GM12878 (cell line): ENCODE results near the gene POMT1. TPM values are rescaled to one million over a fixed set of nuclear protein-coding genes. Genes with fewer than 3 reads are reported as not detected.

Experiments
- ATAC-seq: fragments of 200-7000 bp; cut with Tn5 transposase; 3 replicates; pipeline ENCODE4 v1.9.1; 2020; ENCODE audit warnings: mild to moderate bottlenecking, moderate library complexity
- BruUV-seq: library from RNA; stranded (reverse); fragments of 400-500 nt; replicated peaks from 2 replicates; lab custom pipeline; 2021; lab: Mats Ljungman, UMichigan
- CTCF ChIA-PET: fragments of 300-600 bp; sonication (Branson Sonifier 250); formaldehyde crosslinking; extraction: SDS; loops from one replicate; lab custom pipeline; 2021; ENCODE audit warnings: inconsistent platforms; lab: Yijun Ruan, JAX
- POLR2A ChIA-PET: fragments of 350-600 bp; formaldehyde crosslinking; extraction: SDS; loops from one replicate; lab custom pipeline; 2021; ENCODE audit warnings: inconsistent platforms; lab: Charles Lee
- RAD21 ChIA-PET: fragments of 300-600 bp; sonication (Branson Sonifier 250); formaldehyde crosslinking; loops from one replicate; lab custom pipeline; 2023; ENCODE audit warnings: antibody characterized with exemption; ENCODE audit not compliant: unreplicated experiment; lab: Charles Lee
- SMC1A ChIA-PET: fragments of 300-600 bp; sonication (Branson Sonifier 250); formaldehyde crosslinking; loops from one replicate; lab custom pipeline; 2023; ENCODE audit not compliant: unreplicated experiment, uncharacterized antibody; lab: Charles Lee
- DNase-seq: peaks from one replicate; pipeline ENCODE4 v3.0.0-alpha.2; 2011; ENCODE audit warnings: low read depth, low spot score
- FAIRE-seq: peaks from 3 replicates; lab custom pipeline; 2011; peaks lifted over from hg19 to GRCh38; lab: Jason Lieb, UNC
- H2AFZ ChIP-seq: 2 replicates; pipeline ENCODE4 v1.6.0; 2011; ENCODE audit warnings: low read depth, low read length, control low read depth; ENCODE audit not compliant: control insufficient read depth
- H3K27ac ChIP-seq: 2 replicates; pipeline ENCODE4 v1.5.1; 2011; ENCODE audit warnings: control low read depth; ENCODE audit not compliant: control insufficient read depth, insufficient read depth
- H3K27me3 ChIP-seq, 2 experiments: replicated peaks in 1 of 2; 2 replicates each; pipeline versions ENCODE4 v1.6.0 to v1.6.1; 2011; ENCODE audit warnings: low read length in 1 of 2; ENCODE audit not compliant: control insufficient read depth in 2 of 2, insufficient read depth in 2 of 2
- H3K36me3 ChIP-seq, 2 experiments: 2 replicates each; pipeline ENCODE4 v1.5.1; 2011; ENCODE audit warnings: low read length in 1 of 2; ENCODE audit not compliant: control insufficient read depth in 2 of 2, insufficient read depth in 2 of 2
- H3K4me1 ChIP-seq: 2 replicates; pipeline ENCODE4 v1.6.1; 2011; ENCODE audit warnings: mild to moderate bottlenecking, low read length, moderate library complexity, mixed read lengths; ENCODE audit not compliant: control insufficient read depth, insufficient read depth
- H3K4me2 ChIP-seq: 2 replicates; pipeline ENCODE4 v1.6.0; 2011; ENCODE audit warnings: control low read depth; ENCODE audit not compliant: control insufficient read depth, insufficient read depth
- H3K4me3 ChIP-seq: fragments of 200-600 bp; sonication (generic); 2 replicates; pipeline ENCODE4 v1.5.1; 2016
- H3K79me2 ChIP-seq: 2 replicates; pipeline ENCODE4 v1.6.0; 2011; ENCODE audit warnings: low read length; ENCODE audit not compliant: control insufficient read depth, insufficient read depth
- H3K9ac ChIP-seq: 2 replicates; pipeline ENCODE4 v1.8.0; 2011; ENCODE audit warnings: low read length, control low read depth, mixed read lengths; ENCODE audit not compliant: control insufficient read depth, insufficient read depth
- H3K9me3 ChIP-seq: replicated peaks from 3 replicates; pipeline ENCODE4 v1.5.1; 2011; ENCODE audit warnings: mild to moderate bottlenecking, low read length; ENCODE audit not compliant: control insufficient read depth, insufficient read depth
- H4K20me1 ChIP-seq: 2 replicates; pipeline ENCODE4 v1.6.0; 2011; ENCODE audit not compliant: control insufficient read depth, insufficient read depth
- BACH1 ChIP-seq: fragments of 450-650 bp; IDR thresholded peaks from 2 replicates; pipeline ENCODE4 v1.6.1; 2017; ENCODE audit warnings: mild to moderate bottlenecking, borderline replicate concordance
- BHLHE40 ChIP-seq, 2 experiments: fragments of 450-650 bp in 1 of 2; IDR thresholded peaks; 2 replicates each; pipeline ENCODE4 v1.6.1; 2011 to 2017; ENCODE audit warnings: low read depth in 2 of 2, borderline replicate concordance in 1 of 2, improper control_type of control experiment in 1 of 2, low read length in 1 of 2, mild to moderate bottlenecking in 1 of 2
- EED ChIP-seq: sonication (generic); IDR thresholded peaks from 2 replicates; pipeline ENCODE4 v1.6.1; 2016; ENCODE audit warnings: antibody characterized with exemption, low read depth
- FOXK2 ChIP-seq: fragments of 450-650 bp; IDR thresholded peaks from 2 replicates; pipeline ENCODE4 v1.6.1; 2017; ENCODE audit warnings: mild to moderate bottlenecking, moderate library complexity
- HDAC2 ChIP-seq: fragments of 200-600 bp; sonication (generic); IDR thresholded peaks from 2 replicates; pipeline ENCODE4 v1.6.1; 2017
- MYC ChIP-seq: IDR thresholded peaks from 2 replicates; pipeline ENCODE4 v1.6.1; 2011; ENCODE audit warnings: mild to moderate bottlenecking, low read length, moderate library complexity, inconsistent platforms; ENCODE audit not compliant: insufficient read depth, insufficient replicate concordance, insufficient read length, severe bottlenecking
- NFIC ChIP-seq: IDR thresholded peaks from 2 replicates; pipeline ENCODE4 v1.6.1; 2012; ENCODE audit warnings: low read depth, mild to moderate bottlenecking, inconsistent platforms, low read length, moderate library complexity
- NR2C2 ChIP-seq: IDR thresholded peaks from 2 replicates; pipeline ENCODE4 v1.6.1; 2011; ENCODE audit warnings: borderline replicate concordance, low read depth; ENCODE audit not compliant: control insufficient read depth, insufficient read length
- POLR2AphosphoS5 ChIP-seq: IDR thresholded peaks from 2 replicates; pipeline ENCODE4 v1.6.1; 2011; ENCODE audit warnings: mild to moderate bottlenecking, low read length, inconsistent platforms
- RFX5 ChIP-seq: IDR thresholded peaks from 2 replicates; pipeline ENCODE4 v1.6.1; 2011; ENCODE audit warnings: low read depth, low read length, improper control_type of control experiment
- SMAD1 ChIP-seq: fragments of 450-650 bp; IDR thresholded peaks from 2 replicates; pipeline ENCODE4 v1.6.1; 2018; ENCODE audit warnings: mild to moderate bottlenecking, low read depth; ENCODE audit not compliant: partially characterized antibody
- TARDBP ChIP-seq: IDR thresholded peaks from 2 replicates; pipeline ENCODE4 v1.6.1; 2016; ENCODE audit warnings: borderline replicate concordance
- ZNF274 ChIP-seq: IDR thresholded peaks from one replicate; pipeline ENCODE4 v1.8.0; 2011; ENCODE audit not compliant: insufficient read length, insufficient read depth
- WGBS: methylation state at CpG from one replicate; pipeline ENCODE4 v1.1.6; 2016; ENCODE audit warnings: low lambda C conversion rate; ENCODE audit not compliant: insufficient replicate concordance, insufficient coverage; ENCODE audit errors: missing lambda C conversion rate; 5-methylcytosine and 5-hydroxymethylcytosine counted together
- in situ Hi-C: fragments of 300-500 bp; cut with MboI; formaldehyde crosslinking; loops from 9 replicates; pipeline ENCODE4 v1.14.3; 2018; ENCODE audit warnings: mixed read lengths
- intact Hi-C: fragments of 100-400 bp; cut with micrococcal nuclease; formaldehyde crosslinking; loops from one replicate; pipeline ENCODE4 v1.14.2; 2022; ENCODE audit not compliant: unreplicated experiment
- polyA plus RNA-seq, 11 experiments: library from polyadenylated mRNA; depleted of rRNA in 4 of 11; unstranded in 6 of 11; stranded (reverse) in 5 of 11; fragments of >200 nt; fragmentation: Nextera tagmentation in 4 of 11; fragmentation: Illumina TruSeq in 1 of 11; extraction: Ambion mirVana in 4 of 11; extraction: Trizol in 1 of 11; gene quantifications; 1 replicate in 1 of 11; 2 replicates in 10 of 11; pipeline versions ENCODE4 v1.2.1 to v1.2.3, GENCODE V29; 2011 to 2016; ENCODE audit warnings: inconsistent platforms in 2 of 11, missing spikeins in 2 of 11, low read depth in 1 of 11
- total RNA-seq, 4 experiments: library from RNA; depleted of rRNA in 3 of 4; stranded (reverse); fragments of >200 nt in 3 of 4; fragmentation: Illumina TruSeq in 1 of 4; extraction: Trizol in 1 of 4; gene quantifications; 2 replicates each; pipeline versions ENCODE4 v1.2.1 to v1.2.3, GENCODE V29; 2013 to 2021
- TF ChIP-seq, protein P1 (sequence below): fragments of 450-650 bp; conservative IDR thresholded peaks from 2 replicates; pipeline ENCODE4 v1.6.1; 2017; ENCODE audit warnings: mild to moderate bottlenecking, moderate library complexity

The POMT1 gene
- total and polyA plus RNA-seq, 10 of the 15 experiments (the other 5 are each of a cell fraction or from before 2014, with no cell fraction given) = 1.2 to 19.2 (median 12.6) TPM

DNA sequence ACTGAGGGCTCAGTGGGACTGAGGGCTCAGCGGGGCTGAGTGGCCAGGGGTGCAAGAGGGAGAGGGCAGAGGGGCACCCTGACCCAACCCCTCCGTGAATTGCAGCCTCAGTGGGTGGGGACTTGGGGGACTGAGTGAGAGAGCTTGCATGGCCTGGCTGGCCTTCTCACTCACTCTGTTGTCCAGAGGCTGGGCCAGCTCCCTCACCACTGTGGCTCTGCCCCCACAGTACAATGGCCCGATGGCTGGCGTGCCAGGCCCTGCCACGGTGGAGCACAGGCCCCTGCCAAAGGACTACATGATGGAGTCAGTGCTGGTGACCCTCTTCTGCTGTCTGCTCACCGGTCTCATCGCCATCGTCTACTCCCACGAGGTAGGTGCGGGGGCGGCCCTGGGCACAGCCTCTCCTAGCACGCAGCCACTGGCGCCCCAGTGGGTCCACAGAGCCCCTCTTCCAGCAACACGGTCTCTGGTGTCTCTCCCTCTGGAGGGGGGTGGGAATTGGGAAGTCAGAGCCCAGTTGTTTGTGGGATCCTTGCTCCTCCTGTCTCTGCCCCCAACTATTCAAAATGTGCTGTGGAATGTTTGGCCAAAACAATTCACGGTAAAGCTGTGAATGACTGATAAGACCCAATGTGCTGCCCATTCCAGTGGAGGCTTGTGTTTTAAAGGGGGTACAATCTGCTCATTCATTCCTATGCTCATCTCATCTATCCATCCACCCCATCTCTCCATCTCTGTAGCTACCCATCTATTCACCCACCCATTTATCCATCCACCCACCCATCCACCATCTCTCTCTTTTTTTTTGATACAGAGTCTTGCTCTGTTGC is 53.3 kb downstream of the POMT1 start:
- Histone ChIP-seq H3K27ac (no peak overlapping the region), H3K4me3 (no peak overlapping the region), H3K9ac (no peak overlapping the region), H3K79me2 (no peaks in the 10 kb centered on the region), H4K20me1 (no peaks in the 10 kb centered on the region), H2AFZ (no peak overlapping the region), H3K36me3 (no peaks in the 10 kb centered on the region), H3K9me3 (no peaks in the 10 kb centered on the region; the same call in 2 of the 3 replicates), H3K27me3 (no peaks in the 10 kb centered on the region), H3K4me2 (no peak overlapping the region), H3K4me1 (no peaks in the 10 kb centered on the region)
- BruUV-seq = no TSS peak
- FAIRE-seq (no peak), DNase-seq (no peak), ATAC-seq (no peak)
- ChIA-PET CTCF (no interaction called here), SMC1A (no interaction called here), POLR2A (no interaction called here), RAD21 (no interaction called here)
- in situ Hi-C loops (no loop called here), intact Hi-C loops (no loop called here)
- WGBS = 70% methylated on average over 13 of the region's 15 CpGs
- no peak for TF ChIP-seq EED
- no peak for TF ChIP-seq BACH1

DNA sequence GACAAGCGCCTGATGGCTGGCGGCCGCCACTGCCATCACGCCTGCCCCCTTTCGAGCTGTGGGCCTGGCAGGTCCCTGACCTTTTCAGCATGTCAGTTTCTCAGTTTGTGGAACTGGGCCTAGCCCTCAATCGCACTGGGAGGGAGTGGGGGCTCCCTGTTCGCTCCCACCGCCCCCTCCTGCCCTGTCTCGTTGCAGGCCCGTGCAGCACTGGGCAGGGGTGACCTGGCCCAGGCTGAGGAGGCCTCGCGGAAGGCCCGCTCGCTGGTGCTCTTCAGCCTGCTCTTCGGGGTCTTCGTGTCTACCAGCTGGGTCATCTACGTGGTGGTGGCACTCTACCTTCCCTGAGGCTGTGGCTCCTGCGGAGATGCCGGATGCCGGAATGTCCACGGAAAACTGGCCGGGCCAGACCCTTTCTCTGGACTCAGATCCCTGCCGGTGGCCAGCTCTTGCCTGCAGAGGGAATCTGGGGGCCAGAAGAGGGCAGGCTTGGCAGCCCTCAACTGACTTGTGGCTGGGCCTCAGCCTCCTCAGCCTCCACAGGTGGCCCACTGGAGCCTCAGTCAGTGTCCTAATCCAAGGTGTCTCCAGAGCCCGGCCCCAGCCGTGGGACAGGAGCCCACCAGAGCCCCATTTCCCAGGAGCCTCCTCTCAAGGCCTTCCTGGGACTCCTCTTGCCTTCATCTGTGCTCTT is 55.3 kb downstream of the POMT1 start:
- POLR2A ChIA-PET = no interaction called here
- H3K9me3 ChIP-seq = no peaks in the 10 kb centered on the region; the same call in 2 of the 3 replicates
- ATAC-seq = no peak
- TF ChIP-seq TARDBP (no peak), BHLHE40 (IDR thresholded peaks at IDR 0.05; ENCODE audit: borderline replicate concordance in 1 of 2, low read depth in 2 of 2, low read length in 1 of 2) (no peak), MYC (no peak), POLR2AphosphoS5 (no peak), NFIC (no peak), HDAC2 (no peak), NR2C2 (no peak), RFX5 (no peak), SMAD1 (no peak), FOXK2 (no peak), ZNF274 (no peak)
- TF ChIP-seq, protein P1, sequence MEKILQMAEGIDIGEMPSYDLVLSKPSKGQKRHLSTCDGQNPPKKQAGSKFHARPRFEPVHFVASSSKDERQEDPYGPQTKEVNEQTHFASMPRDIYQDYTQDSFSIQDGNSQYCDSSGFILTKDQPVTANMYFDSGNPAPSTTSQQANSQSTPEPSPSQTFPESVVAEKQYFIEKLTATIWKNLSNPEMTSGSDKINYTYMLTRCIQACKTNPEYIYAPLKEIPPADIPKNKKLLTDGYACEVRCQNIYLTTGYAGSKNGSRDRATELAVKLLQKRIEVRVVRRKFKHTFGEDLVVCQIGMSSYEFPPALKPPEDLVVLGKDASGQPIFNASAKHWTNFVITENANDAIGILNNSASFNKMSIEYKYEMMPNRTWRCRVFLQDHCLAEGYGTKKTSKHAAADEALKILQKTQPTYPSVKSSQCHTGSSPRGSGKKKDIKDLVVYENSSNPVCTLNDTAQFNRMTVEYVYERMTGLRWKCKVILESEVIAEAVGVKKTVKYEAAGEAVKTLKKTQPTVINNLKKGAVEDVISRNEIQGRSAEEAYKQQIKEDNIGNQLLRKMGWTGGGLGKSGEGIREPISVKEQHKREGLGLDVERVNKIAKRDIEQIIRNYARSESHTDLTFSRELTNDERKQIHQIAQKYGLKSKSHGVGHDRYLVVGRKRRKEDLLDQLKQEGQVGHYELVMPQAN = no peak
- WGBS = 72% methylated on average over 25 of the region's 25 CpGs
- CTCF ChIA-PET = no interaction called here
- SMC1A ChIA-PET = interaction anchor here (1.1 kb wide), 1 partner anchor 8 kb away, joined by 3 read pairs; no protein-coding TSS in a partner anchor
- no peak for FAIRE-seq
- DNase-seq = no peak
- in situ Hi-C loops (no loop called here), intact Hi-C loops (no loop called here)
- H2AFZ ChIP-seq = no peak overlapping the region
- RAD21 ChIA-PET = no interaction called here
- no peak overlapping the region for H3K4me3 ChIP-seq
- no peaks in the 10 kb centered on the region for H3K27me3 ChIP-seq
- no peak overlapping the region for H3K27ac ChIP-seq
- no peak overlapping the region for H3K4me2 ChIP-seq
- H3K4me1 ChIP-seq = no peaks in the 10 kb centered on the region
- H3K9ac ChIP-seq = no peak overlapping the region
- no peaks in the 10 kb centered on the region for H4K20me1 ChIP-seq
- H3K79me2 ChIP-seq = no peaks in the 10 kb centered on the region
- BruUV-seq = no TSS peak
- no peaks in the 10 kb centered on the region for H3K36me3 ChIP-seq
